Smooth muscle cell (in vitro differentiated cells): Measurements from ENCODE around the gene VASP. TPM values are rescaled to one million over a fixed set of nuclear protein-coding genes. Genes with fewer than 3 reads are reported as not detected.

Experiments
- DNase-seq: peaks from one replicate; lab custom pipeline; 2025; ENCODE audit not compliant: unreplicated experiment; lab: John Stamatoyannopoulos, UW
- H2AFZ ChIP-seq: fragments of 200-600 bp; sonication (generic); 2 replicates; pipeline ENCODE4 v1.6.0; 2016; ENCODE audit warnings: antibody characterized with exemption, low read depth, mild to moderate bottlenecking
- H3F3A ChIP-seq: fragments of 200-600 bp; sonication (generic); 2 replicates; pipeline ENCODE4 v1.6.0; 2017; ENCODE audit warnings: antibody characterized with exemption, low read depth
- H3K27ac ChIP-seq: fragments of 200-600 bp; sonication (generic); 2 replicates; pipeline ENCODE4 v1.5.1; 2016; ENCODE audit warnings: low read depth, mild to moderate bottlenecking
- H3K27me3 ChIP-seq: fragments of 200-600 bp; sonication (generic); 2 replicates; pipeline ENCODE4 v1.6.1; 2016; ENCODE audit warnings: low read depth, mild to moderate bottlenecking
- H3K36me3 ChIP-seq: fragments of 200-600 bp; sonication (generic); 2 replicates; pipeline ENCODE4 v1.5.1; 2016; ENCODE audit warnings: low read depth
- H3K4me1 ChIP-seq: fragments of 200-600 bp; sonication (generic); 2 replicates; pipeline ENCODE4 v1.5.1; 2016; ENCODE audit warnings: low read depth
- H3K4me2 ChIP-seq: fragments of 200-600 bp; sonication (generic); 2 replicates; pipeline ENCODE4 v1.6.0; 2016; ENCODE audit warnings: mild to moderate bottlenecking
- H3K4me3 ChIP-seq: fragments of 200-600 bp; sonication (generic); 2 replicates; pipeline ENCODE4 v1.5.1; 2016; ENCODE audit warnings: mild to moderate bottlenecking
- H3K79me2 ChIP-seq: fragments of 200-600 bp; sonication (generic); 2 replicates; pipeline ENCODE4 v1.6.0; 2016; ENCODE audit warnings: low read depth, mild to moderate bottlenecking
- H3K9ac ChIP-seq: fragments of 200-600 bp; sonication (generic); 2 replicates; pipeline ENCODE4 v1.6.0; 2016; ENCODE audit warnings: low read depth
- H3K9me3 ChIP-seq: fragments of 200-600 bp; sonication (generic); replicated peaks from 2 replicates; pipeline ENCODE4 v1.5.1; 2016; ENCODE audit warnings: low read depth
- H4K20me1 ChIP-seq: fragments of 200-600 bp; sonication (generic); 2 replicates; pipeline ENCODE4 v1.6.0; 2016; ENCODE audit warnings: low read depth
- WGBS: methylation state at CpG from one replicate; pipeline ENCODE4 v1.1.7; 2016; ENCODE audit warnings: low lambda C conversion rate; 5-methylcytosine and 5-hydroxymethylcytosine counted together
- polyA plus RNA-seq: library from polyadenylated mRNA; unstranded; fragments of >200 nt; fragmentation: Nextera tagmentation; extraction: Ambion mirVana; gene quantifications from 2 replicates; pipeline ENCODE4 v1.2.1, GENCODE V29; 2016
- total RNA-seq: library from RNA; depleted of rRNA; stranded (reverse); fragments of >200 nt; gene quantifications from 2 replicates; pipeline ENCODE4 v1.2.3, GENCODE V29; 2014
- TF ChIP-seq, protein P1 (sequence below): fragments of 200-600 bp; sonication (generic); IDR thresholded peaks from 2 replicates; pipeline ENCODE4 v1.5.1; 2017; ENCODE audit warnings: borderline replicate concordance, mild to moderate bottlenecking, antibody characterized with exemption; ENCODE audit not compliant: insufficient read depth, poor library complexity, severe bottlenecking

The VASP gene
- total and polyA plus RNA-seq, 2 experiments from 2014 or later, result 73.6 to 75.8 TPM

DNA sequence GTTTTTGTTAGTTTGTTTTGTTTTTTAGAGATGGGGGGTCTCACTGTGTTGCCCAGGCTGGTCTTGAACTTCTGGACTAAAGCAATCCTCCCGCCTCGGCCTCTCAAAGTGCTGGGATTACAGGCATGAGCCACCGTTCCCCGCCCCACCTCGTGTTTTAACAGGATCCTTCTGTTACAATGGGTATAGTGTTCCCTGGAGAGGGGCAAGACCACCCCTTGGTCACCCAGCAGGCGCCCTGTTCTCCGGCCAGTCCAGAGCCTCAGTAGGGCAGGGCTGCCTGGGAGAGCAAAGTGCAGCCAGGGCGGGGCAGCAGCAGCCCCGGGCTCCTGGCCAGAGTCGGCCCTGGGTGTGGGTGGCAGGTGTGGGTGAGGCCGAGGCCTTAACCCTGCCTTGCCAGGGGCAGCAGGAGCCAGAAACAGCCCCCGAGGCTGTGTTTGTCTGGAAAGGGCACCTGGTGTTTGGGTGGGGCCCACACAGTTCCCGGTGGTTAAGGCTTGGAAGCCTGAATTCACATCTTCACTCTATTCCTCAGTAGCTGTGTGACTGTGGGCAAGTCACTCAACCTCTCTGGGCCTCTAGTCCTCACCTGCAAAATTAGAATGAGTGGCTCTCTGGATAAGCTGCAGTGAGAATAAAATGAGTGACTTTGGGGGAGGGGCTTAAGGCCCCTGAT lies 7.2 kb downstream of the VASP start:
- H3K79me2 ChIP-seq, result peaks cover 83% of the 10 kb centered on the region
- H3K4me3 ChIP-seq, result no peak overlapping the region
- TF ChIP-seq, protein P1, sequence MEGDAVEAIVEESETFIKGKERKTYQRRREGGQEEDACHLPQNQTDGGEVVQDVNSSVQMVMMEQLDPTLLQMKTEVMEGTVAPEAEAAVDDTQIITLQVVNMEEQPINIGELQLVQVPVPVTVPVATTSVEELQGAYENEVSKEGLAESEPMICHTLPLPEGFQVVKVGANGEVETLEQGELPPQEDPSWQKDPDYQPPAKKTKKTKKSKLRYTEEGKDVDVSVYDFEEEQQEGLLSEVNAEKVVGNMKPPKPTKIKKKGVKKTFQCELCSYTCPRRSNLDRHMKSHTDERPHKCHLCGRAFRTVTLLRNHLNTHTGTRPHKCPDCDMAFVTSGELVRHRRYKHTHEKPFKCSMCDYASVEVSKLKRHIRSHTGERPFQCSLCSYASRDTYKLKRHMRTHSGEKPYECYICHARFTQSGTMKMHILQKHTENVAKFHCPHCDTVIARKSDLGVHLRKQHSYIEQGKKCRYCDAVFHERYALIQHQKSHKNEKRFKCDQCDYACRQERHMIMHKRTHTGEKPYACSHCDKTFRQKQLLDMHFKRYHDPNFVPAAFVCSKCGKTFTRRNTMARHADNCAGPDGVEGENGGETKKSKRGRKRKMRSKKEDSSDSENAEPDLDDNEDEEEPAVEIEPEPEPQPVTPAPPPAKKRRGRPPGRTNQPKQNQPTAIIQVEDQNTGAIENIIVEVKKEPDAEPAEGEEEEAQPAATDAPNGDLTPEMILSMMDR, result no peak
- H3F3A ChIP-seq, result no peaks in the 10 kb centered on the region
- no peaks in the 10 kb centered on the region for H3K36me3 ChIP-seq
- H3K27ac ChIP-seq, result no peak overlapping the region
- 80% methylated on average over 13 of the region's 13 CpGs for WGBS
- no peak overlapping the region for H3K9ac ChIP-seq
- H3K27me3 ChIP-seq, result no peaks in the 10 kb centered on the region
- no peaks in the 10 kb centered on the region for H3K4me1 ChIP-seq
- H2AFZ ChIP-seq, result no peak overlapping the region
- H3K9me3 ChIP-seq, result no peaks in the 10 kb centered on the region
- no peak overlapping the region for H3K4me2 ChIP-seq
- peaks cover 100% of the 10 kb centered on the region for H4K20me1 ChIP-seq
- DNase-seq, result no peak

DNA sequence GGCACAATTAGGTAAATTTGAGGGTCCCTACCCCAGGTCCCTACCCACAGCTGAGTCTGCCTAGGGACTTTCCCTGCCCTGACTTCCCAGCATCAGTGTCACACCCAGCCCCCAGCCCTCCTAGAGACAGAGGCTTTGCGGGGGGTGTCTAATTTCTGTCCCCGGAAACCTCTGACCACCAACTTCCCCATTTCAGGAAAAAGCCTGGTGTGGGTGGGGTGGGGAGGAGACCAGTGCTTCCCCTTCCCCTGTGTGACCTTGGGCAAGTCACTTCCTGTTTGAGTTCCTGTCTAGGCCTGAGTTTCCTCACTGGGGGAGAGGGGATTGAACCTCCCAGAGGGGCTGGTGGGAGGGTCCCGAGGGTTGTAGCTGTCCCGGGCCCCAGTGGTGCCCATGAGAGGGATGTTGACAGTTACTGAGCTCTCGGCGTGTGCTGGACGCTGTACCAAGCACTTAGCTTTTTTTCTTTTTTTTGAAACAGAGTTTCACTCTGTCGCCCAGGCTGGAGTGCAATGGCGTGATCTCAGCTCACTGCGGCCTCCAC lies 7.9 kb downstream of the VASP start:
- Histone ChIP-seq H4K20me1 (peaks cover 97% of the 10 kb centered on the region), H3K36me3 (no peaks in the 10 kb centered on the region), H3K9ac (no peak overlapping the region), H3K4me1 (no peaks in the 10 kb centered on the region), H3K27ac (no peak overlapping the region), H3F3A (no peaks in the 10 kb centered on the region), H2AFZ (no peak overlapping the region), H3K9me3 (no peaks in the 10 kb centered on the region), H3K79me2 (peaks cover 79% of the 10 kb centered on the region), H3K4me2 (no peak overlapping the region), H3K27me3 (no peaks in the 10 kb centered on the region), H3K4me3 (no peak overlapping the region)
- WGBS, result 91% methylated on average over 10 of the region's 10 CpGs
- DNase-seq, result no peak
- TF ChIP-seq, protein P1, result no peak

- Histone ChIP-seq H2AFZ (no peak overlapping the region), H3K4me1 (no peaks in the 10 kb centered on the region), H3K27ac (no peak overlapping the region), H3K36me3 (peaks cover 5% of the 10 kb centered on the region), H3K4me2 (no peak overlapping the region), H3K4me3 (no peak overlapping the region), H3K27me3 (no peaks in the 10 kb centered on the region), H3K9ac (no peak overlapping the region), H3F3A (peaks cover 4% of the 10 kb centered on the region), H3K79me2 (peaks cover 75% of the 10 kb centered on the region), H4K20me1 (peaks cover 97% of the 10 kb centered on the region), H3K9me3 (no peaks in the 10 kb centered on the region)
- TF ChIP-seq, protein P1, result no peak
- no peak for DNase-seq
- WGBS, result 91% methylated on average over 9 of the region's 9 CpGs
Observed at GRCh38 chr19:45515807-45516401, 8.6 kb downstream of the VASP start.

DNA sequence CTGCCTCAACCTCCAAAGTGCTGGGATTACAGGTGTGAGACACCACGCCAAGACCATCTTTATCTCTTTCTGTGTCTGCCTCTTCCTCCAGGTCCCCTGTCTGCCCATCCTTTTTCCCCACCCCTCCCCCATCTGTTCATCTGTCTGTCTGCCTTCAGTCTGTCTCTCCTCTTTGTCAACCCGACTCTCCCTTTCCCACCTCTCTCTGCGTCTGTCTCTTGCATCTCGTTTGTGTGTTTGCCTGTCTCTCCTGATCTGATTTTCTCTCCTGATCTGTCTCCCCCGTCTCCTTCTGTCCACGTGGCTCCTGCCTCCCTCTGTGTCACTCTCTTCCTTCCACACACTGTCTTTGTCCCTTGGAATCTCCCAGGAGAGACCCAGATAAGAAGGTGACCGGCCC lies 10.0 kb downstream of the VASP start:
- peaks cover 97% of the 10 kb centered on the region for H4K20me1 ChIP-seq
- DNase-seq, result no peak
- no peaks in the 10 kb centered on the region for H3K4me1 ChIP-seq
- no peaks in the 10 kb centered on the region for H3K27me3 ChIP-seq
- H3K27ac ChIP-seq, result no peak overlapping the region
- H3K9me3 ChIP-seq, result no peaks in the 10 kb centered on the region
- H3K4me3 ChIP-seq, result no peak overlapping the region
- no peak overlapping the region for H3K4me2 ChIP-seq
- H2AFZ ChIP-seq, result no peak overlapping the region
- TF ChIP-seq, protein P1, result no peak
- H3K36me3 ChIP-seq, result peaks cover 6% of the 10 kb centered on the region
- 92% methylated on average over 7 of the region's 7 CpGs for WGBS
- H3K9ac ChIP-seq, result no peak overlapping the region
- H3F3A ChIP-seq, result peaks cover 13% of the 10 kb centered on the region
- peaks cover 62% of the 10 kb centered on the region for H3K79me2 ChIP-seq
